ENCODE results near the gene GORASP1.

- TF ChIP-seq EZH2 (IDR thresholded peaks at IDR 0.05; ENCODE audit: low read depth, unreplicated experiment) (no peak), CTCF (conservative IDR thresholded peaks at IDR 0.05; ENCODE audit: low read depth in 2 of 2) (no peak), EZH2phosphoT487 (IDR thresholded peaks at IDR 0.05; ENCODE audit: unreplicated experiment) (no peak), REST (IDR thresholded peaks at IDR 0.05; ENCODE audit: unreplicated experiment) (no peak), POLR2AphosphoS5 (IDR thresholded peaks at IDR 0.05; ENCODE audit: low read depth) (peak; percentile 63), ZNF114 (CRISPR knock-in tag; IDR thresholded peaks at IDR 0.05) (no peak), CREB1 (CRISPR knock-in tag; IDR thresholded peaks at IDR 0.05; ENCODE audit: low read depth) (peak; percentile 93)
- TF ChIP-seq, protein P1, sequence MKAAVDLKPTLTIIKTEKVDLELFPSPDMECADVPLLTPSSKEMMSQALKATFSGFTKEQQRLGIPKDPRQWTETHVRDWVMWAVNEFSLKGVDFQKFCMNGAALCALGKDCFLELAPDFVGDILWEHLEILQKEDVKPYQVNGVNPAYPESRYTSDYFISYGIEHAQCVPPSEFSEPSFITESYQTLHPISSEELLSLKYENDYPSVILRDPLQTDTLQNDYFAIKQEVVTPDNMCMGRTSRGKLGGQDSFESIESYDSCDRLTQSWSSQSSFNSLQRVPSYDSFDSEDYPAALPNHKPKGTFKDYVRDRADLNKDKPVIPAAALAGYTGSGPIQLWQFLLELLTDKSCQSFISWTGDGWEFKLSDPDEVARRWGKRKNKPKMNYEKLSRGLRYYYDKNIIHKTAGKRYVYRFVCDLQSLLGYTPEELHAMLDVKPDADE (IDR thresholded peaks at IDR 0.05): no peak
Measured at GRCh38 chr3:39107388-39108199, at the start of gene GORASP1, which contains the start of gene TTC21A.
